GM18498 (cell line): ENCODE results near the gene LRRK1.

Experiments
- ATAC-seq: cut with Tn5 transposase; IDR thresholded peaks from one replicate; pipeline ENCODE4 v1.9.1; 2021; ENCODE audit warnings: mild to moderate bottlenecking, moderate library complexity; ENCODE audit not compliant: unreplicated experiment

The LRRK1 gene

DNA sequence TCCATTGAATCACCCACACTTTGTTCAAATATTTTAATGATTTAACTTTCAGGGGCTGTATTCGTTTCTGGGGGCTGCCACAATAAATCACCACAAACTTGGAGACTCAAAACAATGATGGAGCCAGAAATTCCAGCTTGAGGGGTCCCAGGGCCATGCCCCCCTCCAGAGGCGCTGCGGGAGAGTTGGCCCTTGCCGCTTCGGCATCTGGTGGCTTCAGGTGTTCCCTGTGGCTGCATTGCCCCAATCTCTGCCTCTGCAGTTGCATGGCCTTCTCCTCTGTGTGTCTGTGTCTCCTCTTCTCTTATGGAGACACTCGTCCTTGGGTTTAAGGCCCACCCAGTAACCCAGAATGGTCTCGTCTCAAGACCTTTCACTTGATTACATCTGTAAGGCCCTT, 187.9 kb downstream of the LRRK1 start:
- ATAC-seq = no peak

DNA sequence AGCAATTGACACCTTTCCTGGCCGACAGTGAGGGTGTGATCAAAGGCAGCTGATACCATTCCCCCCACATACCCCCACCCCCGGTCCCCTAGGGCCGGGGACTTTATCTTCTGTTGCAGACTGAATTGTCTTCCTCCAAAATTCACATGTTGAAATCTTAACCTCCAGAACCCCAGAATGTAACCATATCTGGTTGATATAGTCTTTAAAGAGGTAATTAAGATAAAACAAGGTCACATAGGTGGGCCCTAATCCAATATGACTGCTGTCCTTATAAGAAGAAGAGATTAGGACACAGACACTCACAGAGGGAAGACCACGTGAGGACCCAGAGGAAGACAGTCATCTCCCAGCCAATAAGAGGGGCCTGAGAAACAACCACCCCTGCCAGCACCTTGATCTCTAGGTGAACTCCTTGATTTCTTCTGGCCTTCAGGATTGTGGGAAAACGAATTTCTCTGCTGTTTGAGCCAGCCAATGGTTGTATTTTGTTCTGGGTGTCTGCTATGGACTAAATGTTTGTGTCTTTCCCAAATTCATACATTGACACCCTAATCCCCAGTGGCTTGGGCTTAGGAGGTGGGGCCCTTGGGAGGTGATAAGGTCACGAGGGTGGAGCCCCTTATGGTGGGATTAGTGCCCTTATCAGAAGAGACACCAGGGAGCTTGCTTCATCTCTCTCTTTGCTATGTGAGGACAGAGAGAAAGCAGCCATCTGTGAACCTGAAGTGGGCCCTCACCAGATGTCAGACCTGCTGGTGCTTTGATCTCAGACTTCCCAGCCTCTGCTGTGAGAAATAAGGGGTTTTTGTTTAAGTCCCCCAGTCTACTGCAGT, 188.7 kb downstream of the LRRK1 start:
- ATAC-seq = no peak

DNA sequence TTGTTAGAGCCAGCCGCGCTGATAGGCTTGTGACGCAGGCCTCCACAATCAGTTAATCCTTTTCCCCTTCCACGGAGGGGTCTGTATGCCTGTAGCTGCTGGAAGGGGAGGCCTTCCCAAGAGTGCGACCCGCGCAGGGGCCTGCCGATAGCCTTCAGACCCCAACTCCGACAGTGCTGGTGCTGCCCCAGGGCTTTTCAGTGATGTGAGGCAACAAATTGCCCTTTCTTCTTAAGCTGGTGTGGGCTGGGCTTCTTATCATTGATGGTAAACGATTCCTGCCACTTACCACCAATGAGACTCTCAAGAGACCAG, 189.3 kb downstream of the LRRK1 start:
- no peak for ATAC-seq

DNA sequence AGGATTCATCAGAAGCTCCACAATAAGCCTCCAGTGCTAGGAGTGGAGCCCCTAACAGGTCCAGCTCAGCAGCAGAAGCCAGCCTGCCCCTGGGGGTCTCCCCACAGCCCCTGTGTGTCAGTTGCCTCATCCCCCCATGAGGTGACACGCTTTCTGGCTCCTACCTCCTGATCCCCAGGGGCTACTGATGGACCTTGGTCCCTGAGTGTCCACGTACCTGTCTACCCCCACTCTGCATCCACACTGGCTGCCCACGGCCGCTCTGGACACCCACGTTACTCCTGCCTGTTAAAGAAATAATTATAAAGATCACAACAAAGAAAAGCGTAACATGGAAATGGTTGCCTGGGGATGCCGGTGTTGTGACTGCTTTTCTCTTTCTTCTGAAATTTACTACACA, 189.6 kb downstream of the LRRK1 start:
- ATAC-seq = no peak

DNA sequence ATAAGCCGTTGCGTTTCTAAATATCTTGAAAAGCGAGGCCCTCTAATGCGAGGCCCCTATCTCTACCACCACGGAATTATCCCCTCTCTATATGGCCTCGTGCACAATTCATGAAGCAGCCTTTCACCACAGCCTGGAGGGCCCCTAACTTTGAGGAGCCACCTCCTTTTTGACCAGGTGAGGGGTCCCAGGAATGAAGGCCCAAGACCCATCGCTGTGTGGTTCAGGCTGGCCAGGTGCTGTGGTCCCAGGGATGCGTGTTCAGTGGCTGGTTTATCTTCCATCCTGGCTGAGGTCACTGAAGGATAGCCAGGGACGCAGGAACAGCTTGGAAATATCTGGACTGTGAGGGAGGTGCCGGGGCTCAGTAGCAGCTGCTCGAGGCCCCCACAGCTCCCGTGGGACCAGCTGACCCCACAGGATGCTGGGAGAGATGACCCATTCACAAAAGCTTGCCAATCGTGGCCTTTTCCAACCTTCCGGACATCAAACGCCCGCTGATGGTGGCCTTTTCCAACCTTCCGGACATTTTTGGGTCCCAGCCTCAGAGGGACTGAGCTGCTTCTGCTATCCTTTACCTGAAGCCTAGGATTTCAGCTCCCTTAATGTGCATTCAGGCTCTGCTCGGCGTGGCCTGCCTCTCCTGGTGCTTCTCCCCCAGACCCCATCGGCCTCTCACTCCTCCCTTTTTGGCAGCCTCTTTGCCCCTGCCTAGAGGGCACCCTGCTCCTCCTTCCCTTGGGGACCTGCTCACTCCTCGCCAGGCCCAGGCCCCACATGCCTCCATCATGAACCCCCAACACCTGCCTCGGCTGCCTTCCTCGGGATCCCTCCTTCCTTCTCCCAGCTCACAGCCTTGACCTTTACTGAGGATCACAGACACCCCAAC, 191.8 kb downstream of the LRRK1 start:
- no peak for ATAC-seq

DNA sequence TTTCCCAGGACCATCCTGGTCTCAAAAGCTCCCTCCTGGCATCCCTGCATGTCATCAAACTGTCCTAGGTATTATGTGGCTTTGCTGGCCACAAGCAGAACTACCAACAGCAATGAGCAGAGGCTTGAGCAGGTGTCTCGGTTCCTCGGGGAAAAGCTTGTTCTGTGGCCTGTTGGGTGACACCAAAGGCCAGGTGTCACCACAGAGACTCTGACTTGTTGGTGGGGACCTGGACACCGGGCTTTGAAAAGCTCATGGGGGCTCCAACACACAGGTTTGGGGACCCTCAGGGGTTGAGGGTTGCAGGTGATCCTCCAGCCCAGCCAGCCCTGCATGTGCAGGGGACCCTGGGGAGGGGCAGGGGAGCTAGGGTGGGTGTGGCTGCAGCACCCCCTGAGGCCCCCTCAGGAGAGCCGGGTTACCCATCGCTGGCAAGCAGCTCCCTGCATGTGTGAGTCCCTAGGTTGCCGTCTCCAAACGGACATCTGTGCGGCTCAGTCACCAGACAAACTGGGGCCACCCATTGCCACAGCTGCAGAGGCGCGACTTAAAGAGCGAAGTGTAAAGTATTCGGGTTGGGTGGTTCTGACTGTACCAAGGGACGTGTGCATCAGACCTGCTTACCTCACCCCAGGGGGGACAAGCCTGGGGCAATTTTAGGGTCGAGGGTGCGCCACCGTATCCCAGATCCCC, 192.6 kb downstream of the LRRK1 start:
- ATAC-seq = no peak

DNA sequence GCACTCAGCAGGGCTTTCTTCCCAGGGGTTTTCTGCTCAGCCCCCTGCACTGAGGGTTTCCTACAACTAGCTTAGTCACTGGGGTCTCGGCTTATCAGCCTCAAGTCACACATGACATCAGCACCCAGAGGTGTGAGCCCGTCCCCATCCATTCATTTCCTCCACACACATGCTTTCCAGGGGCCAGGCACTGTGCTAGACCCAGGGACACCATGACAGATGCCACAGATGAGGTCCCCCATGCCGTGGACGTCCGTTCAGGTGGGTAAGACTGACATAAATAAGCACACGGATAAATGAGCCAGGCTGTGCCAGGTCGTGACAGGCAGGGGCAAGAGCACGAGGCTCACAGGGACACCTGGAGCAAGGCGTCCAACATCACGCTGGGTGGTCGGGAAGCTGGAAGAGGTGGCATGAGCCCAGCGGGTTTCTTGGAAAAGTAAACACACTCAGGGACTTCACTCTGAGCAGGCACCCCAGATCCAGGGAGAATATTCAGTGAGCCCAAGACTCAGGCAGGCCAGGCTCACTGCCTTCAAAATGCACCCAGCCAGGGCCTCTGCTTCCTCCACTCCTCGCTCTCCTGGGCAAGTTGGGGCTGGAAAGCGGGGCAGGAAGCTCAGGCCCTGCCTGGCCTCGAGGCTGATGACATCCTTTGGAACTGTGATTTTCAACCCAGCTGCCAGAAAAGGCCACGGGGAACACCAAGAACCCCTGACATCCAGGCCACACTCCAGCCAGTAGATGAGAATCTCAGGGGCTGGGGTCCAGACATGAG, 193.4 kb downstream of the LRRK1 start:
- ATAC-seq = no peak

DNA sequence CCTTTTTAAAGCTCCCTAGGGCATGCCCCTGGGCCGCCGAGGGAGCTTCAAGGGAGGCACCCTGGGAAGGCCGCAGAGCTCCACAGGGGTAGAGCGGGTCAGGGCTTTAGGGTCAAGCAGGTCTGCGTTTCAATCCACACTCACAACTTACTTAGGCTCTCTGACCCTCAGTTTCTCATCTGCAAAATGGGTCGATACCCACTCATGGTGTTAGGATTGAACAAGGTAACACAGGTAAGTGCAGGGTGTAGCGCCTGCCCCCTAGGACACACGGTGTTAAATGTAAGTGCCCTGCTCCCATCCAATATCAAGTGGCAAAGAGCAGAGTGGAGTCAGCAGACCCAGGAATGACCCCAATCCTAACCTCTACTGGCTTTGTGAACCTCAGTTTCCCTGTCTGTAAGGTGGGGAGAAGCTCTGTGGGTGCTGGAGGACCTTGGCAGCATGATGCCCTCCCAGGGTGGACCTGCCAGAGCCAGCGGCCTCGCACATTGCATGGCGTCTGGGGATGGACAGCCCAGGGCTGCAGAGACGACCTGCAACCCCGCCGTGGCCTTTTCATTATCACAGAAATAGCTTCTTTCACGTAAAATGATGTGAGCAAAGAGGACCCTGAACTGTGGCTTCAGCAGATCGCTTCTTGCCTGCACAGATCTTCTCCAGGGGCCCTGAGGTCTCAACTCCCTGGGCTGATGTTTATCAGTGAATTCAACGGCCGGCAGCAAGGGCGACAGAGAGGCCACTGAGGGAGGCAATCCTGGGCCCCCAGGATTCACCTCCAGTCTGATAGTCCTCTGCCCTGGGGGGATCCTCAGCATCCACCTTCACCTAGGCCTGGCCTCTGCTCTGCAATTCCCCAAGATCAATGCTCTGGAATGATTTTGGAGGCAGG, 194.2 kb downstream of the LRRK1 start:
- ATAC-seq = no peak

DNA sequence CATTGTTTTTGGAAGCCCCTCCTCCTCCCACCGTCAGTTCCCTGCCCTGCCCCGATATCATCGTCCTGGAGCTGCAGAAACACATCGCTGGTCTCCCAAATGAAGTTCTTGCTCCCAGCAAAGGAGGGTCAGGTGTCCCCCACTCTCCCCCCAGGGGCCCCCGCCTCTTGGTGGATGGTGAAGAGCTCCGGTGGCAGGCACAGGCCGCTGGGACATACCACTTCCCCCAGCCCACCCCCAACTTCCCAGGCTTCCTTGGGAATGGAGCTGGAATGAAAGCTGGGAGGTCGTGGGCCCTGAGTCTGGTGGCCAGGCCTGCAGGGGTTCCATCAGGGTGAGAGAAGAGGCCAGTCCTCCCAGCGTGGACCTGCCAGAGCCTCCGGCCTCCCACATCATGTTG, 195.0 kb downstream of the LRRK1 start:
- ATAC-seq = no peak

DNA sequence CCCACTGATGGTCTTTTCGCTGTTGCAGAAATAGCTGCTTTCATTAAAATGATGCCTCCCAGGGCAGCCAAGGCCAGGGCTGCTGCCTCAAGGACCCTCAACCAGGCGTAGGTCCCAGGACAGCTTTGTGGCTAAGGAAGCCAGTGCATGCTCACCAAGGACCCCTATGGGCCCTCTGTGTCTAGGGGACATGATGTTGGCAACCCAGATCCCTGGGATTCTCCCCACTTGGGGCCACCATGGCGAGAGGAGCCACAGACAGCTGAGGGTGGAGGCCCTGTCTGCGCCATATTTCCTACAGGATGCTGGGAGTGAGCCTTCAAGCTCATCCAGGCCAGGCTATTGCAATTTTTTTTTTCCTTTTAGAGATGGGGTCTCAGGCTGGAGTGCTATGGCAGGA, 195.5 kb downstream of the LRRK1 start:
- no peak for ATAC-seq

DNA sequence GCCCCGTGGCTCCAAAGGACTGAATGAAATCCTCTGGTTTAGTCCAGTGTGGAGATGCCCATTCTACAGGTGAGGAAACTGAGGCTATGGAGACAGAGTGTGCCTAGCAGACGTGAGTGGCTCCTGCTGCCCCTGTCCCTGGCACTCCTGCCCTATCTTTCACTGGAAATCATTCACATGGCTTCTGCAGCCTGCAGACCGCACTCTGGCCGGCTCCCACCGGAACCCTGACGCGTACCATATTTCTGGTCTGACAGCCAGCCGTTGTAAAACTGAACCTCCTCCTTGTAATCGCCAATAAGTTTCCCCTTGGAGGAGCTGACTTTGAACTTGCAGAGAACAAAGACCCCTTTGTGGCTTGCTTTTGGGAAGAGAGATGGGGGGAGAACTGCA, 196.2 kb downstream of the LRRK1 start:
- no peak for ATAC-seq

DNA sequence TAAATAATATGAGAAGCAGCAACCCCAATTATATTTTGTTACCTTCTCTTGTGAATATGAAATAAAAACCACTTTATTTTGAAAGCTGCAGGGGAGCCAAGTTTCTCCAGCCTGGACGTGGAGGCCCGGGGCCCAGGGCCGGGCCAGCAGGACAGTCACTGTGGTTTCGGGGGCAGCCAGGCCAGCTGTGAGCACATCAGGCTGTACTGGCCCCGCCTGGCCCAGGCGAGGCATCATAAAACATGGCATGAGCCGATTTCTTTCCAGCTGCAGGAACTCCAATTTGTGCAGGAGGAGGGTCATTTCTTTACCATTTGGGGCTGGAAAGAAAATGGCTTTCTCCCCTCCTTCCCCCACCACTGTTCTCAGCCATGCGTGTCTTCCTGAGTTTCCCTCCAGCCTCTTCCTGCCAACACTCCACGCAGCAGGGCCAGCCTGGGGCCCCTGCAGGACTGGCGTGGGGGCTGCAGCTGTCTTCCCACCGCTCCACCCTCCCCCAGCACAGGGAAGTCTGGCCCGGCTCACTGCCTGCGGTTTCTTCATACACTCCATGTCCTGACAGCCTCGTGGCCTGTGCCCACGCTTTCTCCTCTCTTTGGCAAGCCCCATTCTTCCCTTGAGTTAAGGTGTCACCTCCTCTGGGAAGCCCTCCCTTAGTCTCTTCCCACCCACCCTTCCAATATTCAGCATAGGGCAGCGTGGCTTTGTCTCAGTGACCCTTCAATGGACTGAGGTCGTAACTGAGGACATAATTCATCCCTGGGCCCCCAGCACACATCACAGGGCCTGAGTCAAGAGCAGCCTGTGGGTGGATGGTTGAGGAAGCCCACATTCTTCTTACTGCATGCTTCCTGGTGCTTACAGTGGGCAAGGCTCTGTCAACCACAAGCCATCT, 196.9 kb downstream of the LRRK1 start:
- no peak for ATAC-seq

DNA sequence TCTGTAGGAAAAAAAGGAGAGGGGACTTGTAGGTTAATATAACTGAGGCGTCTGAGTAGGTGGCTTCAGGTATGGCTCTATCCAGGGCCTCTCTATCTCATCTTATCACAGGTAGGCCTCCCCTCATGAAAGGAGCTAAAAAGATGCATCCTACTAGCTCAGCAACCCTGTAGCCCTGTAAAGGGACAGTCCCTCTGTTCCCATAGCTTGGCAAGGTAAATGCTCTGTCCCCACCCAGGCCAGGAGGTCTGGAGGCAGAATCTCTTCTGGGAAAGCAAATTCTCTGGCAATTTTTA, 197.5 kb downstream of the LRRK1 start:
- ATAC-seq = no peak

DNA sequence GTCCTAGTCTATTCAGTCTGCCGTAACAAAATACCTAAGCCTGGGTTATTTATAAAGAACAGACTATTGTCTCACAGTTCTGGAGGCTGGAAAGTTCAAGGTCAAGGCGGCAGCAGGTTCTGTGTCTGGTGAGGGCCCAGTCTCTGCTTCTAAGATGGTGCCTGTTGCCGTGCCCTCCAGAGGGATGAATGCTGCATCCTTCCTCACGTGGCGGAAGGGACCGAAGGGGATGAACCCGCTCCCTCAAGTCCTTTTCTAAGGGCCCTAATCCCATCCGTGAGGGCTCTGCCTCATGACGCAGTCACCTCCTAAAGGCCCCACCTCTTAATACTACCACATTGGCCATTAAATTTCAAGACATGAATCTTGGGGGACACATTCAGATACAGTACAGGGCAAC, 199.0 kb downstream of the LRRK1 start:
- no peak for ATAC-seq

DNA sequence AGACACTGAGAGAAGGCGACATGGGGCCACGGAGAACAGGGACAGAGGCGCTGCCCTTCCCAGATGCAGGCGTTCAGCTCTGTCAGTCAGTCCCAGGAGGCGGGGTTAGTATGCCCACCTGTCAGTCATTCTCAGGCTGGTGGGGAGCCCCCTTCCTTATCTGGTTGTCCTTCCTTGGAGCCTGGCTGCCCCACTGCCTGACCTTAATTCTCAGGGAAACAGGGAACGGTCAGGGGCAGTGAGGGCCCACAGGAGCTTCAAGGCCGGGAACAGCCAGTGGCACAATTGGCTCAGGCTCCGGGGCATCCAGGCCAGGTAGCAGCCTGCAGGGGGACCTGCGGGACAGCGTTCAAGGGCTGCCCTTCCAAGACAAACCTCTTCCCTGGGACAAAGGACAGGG, 199.5 kb downstream of the LRRK1 start:
- ATAC-seq = no peak

DNA sequence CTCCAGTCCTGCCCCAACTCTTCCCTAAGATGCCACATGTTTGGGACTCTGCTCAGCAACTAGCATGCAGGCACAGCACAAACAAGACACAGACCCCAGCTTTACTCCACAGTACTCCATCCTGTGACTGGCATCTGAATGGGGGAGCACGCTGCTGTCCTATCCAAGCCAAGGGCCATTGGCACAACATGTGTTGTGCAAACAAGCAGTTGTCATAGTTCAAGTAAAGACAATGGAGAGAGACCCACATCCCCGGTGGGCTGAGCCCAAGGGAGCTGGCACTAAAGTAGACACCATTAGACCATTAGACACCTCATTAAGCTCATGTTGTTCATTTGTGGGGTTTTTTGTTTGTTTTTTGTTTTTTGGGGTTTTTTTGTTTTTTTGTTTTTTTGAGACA, 200.0 kb downstream of the LRRK1 start:
- ATAC-seq = no peak
